Neural progenitor cell (in vitro differentiated cells): ENCODE data around the gene CHRNA4. TPM values are rescaled to one million over a fixed set of nuclear protein-coding genes. Genes with fewer than 3 reads are reported as not detected.
A peak's percentile ranks its signal among the peaks of the same experiment; 100 is the strongest.

Source experiments
- DNase-seq: peaks from one replicate; pipeline ENCODE4 v3.0.0-alpha.2; 2016; ENCODE audit warnings: low spot score
- H2AFZ ChIP-seq: fragments of 200-600 bp; sonication (generic); replicated peaks from 2 replicates; pipeline ENCODE4 v1.6.1; 2016; ENCODE audit warnings: antibody characterized with exemption
- H3F3A ChIP-seq: fragments of 200-600 bp; sonication (generic); 2 replicates; pipeline ENCODE4 v1.6.1; 2016; ENCODE audit warnings: antibody characterized with exemption, low read depth
- H3K27ac ChIP-seq: fragments of 200-600 bp; sonication (generic); 2 replicates; pipeline ENCODE4 v1.5.1; 2016; ENCODE audit warnings: mild to moderate bottlenecking
- H3K27me3 ChIP-seq: fragments of 200-600 bp; sonication (generic); 2 replicates; pipeline ENCODE4 v1.6.1; 2016; ENCODE audit warnings: mild to moderate bottlenecking, moderate library complexity
- H3K36me3 ChIP-seq: fragments of 200-600 bp; sonication (generic); 2 replicates; pipeline ENCODE4 v1.5.1; 2016
- H3K4me1 ChIP-seq: fragments of 200-600 bp; sonication (generic); 2 replicates; pipeline ENCODE4 v1.6.1; 2016; ENCODE audit warnings: mixed run types
- H3K4me2 ChIP-seq: fragments of 200-600 bp; sonication (generic); 2 replicates; pipeline ENCODE4 v1.6.1; 2016
- H3K4me3 ChIP-seq: fragments of 200-600 bp; sonication (generic); 2 replicates; pipeline ENCODE4 v1.5.1; 2016
- H3K79me2 ChIP-seq: fragments of 200-600 bp; sonication (generic); 2 replicates; pipeline ENCODE4 v1.6.1; 2016; ENCODE audit warnings: low read depth
- H3K9ac ChIP-seq: fragments of 200-600 bp; sonication (generic); 2 replicates; pipeline ENCODE4 v1.6.1; 2016
- H3K9me3 ChIP-seq: fragments of 200-600 bp; sonication (generic); 2 replicates; pipeline ENCODE4 v1.5.1; 2016; ENCODE audit warnings: low read depth
- H4K20me1 ChIP-seq: fragments of 200-600 bp; sonication (generic); 2 replicates; pipeline ENCODE4 v1.6.1; 2016; ENCODE audit warnings: low read depth
- H3K27ac Mint-ChIP-seq: 3 replicates; pipeline ENCODE4 v1.8.0; 2021; ENCODE audit warnings: mixed read lengths
- H3K27me3 Mint-ChIP-seq: 2 replicates; pipeline ENCODE4 v1.8.0; 2022; ENCODE audit warnings: low read depth, mild to moderate bottlenecking, inconsistent platforms, moderate library complexity, mixed read lengths; ENCODE audit not compliant: insufficient read depth
- H3K36me3 Mint-ChIP-seq: 3 replicates; pipeline ENCODE4 v1.8.0; 2021; ENCODE audit warnings: mixed read lengths
- H3K4me1 Mint-ChIP-seq: 3 replicates; pipeline ENCODE4 v1.8.0; 2021; ENCODE audit warnings: mixed read lengths
- H3K4me3 Mint-ChIP-seq: 3 replicates; pipeline ENCODE4 v1.8.0; 2021; ENCODE audit warnings: mild to moderate bottlenecking, moderate library complexity, mixed read lengths
- H3K9me3 Mint-ChIP-seq: 3 replicates; pipeline ENCODE4 v1.8.0; 2020; ENCODE audit warnings: mixed read lengths
- CTCF ChIP-seq: fragments of 200-600 bp; sonication (generic); IDR thresholded peaks from 2 replicates; pipeline ENCODE4 v1.5.1; 2017; ENCODE audit warnings: antibody characterized with exemption, mild to moderate bottlenecking
- EZH2 ChIP-seq: fragments of 200-600 bp; sonication (generic); IDR thresholded peaks from 2 replicates; pipeline ENCODE4 v1.6.1; 2017; ENCODE audit warnings: antibody characterized with exemption, mild to moderate bottlenecking, moderate library complexity
- EZH2phosphoT487 ChIP-seq: fragments of 200-600 bp; sonication (generic); IDR thresholded peaks from 2 replicates; pipeline ENCODE4 v1.6.1; 2017; ENCODE audit warnings: antibody characterized with exemption
- total RNA-seq: library from RNA; depleted of rRNA; stranded (reverse); fragments of >200 nt; gene quantifications from 2 replicates; pipeline ENCODE4 v1.2.3, GENCODE V29; 2015; ENCODE audit warnings: low replicate concordance

CHRNA4 gene
- total RNA-seq, 1 donor from 2014 or later: not detected

- peak overlapping the region; percentile 6 for H3K27ac Mint-ChIP-seq
Observed at GRCh38 chr20:63322933-63323273, 38.2 kb downstream of the CHRNA4 start.

GRCh38 chr20:63322146-63322932, 38.8 kb downstream of the CHRNA4 start:
- no peaks in the 10 kb centered on the region for H3K36me3 Mint-ChIP-seq
- Histone ChIP-seq H3K4me1 (no peaks in the 10 kb centered on the region), H3K9ac (no peak overlapping the region), H3K9me3 (no peaks in the 10 kb centered on the region), H2AFZ (no peak overlapping the region), H3K4me2 (no peak overlapping the region), H3K4me3 (no peak overlapping the region), H3K27ac (no peak overlapping the region), H3K36me3 (no peaks in the 10 kb centered on the region), H3K79me2 (no peaks in the 10 kb centered on the region), H4K20me1 (no peaks in the 10 kb centered on the region), H3K27me3 (peaks cover 14% of the 10 kb centered on the region), H3F3A (no peaks in the 10 kb centered on the region)
- no peaks in the 10 kb centered on the region for H3K9me3 Mint-ChIP-seq
- H3K27ac Mint-ChIP-seq: no peak overlapping the region
- no peak for TF ChIP-seq CTCF
- no peak for TF ChIP-seq EZH2phosphoT487
- no peak for TF ChIP-seq EZH2
- peaks cover 3% of the 10 kb centered on the region for H3K27me3 Mint-ChIP-seq
- H3K4me3 Mint-ChIP-seq: no peak overlapping the region
- no peak for DNase-seq
- peaks cover 19% of the 10 kb centered on the region for H3K4me1 Mint-ChIP-seq

More at GRCh38 chr20:63322933-63323273, 38.2 kb downstream of the CHRNA4 start:
- no peaks in the 10 kb centered on the region for H3K9me3 ChIP-seq
- H3K27ac ChIP-seq: no peak overlapping the region
- H3K36me3 Mint-ChIP-seq: no peaks in the 10 kb centered on the region
- H3K4me3 Mint-ChIP-seq: peak overlapping the region; percentile 2
- no peaks in the 10 kb centered on the region for H3F3A ChIP-seq
- peaks cover 19% of the 10 kb centered on the region for H3K4me1 Mint-ChIP-seq
- no peak overlapping the region for H3K4me2 ChIP-seq
- H3K27me3 ChIP-seq: peaks cover 14% of the 10 kb centered on the region
- H3K27me3 Mint-ChIP-seq: peaks cover 4% of the 10 kb centered on the region
- no peaks in the 10 kb centered on the region for H4K20me1 ChIP-seq
- no peak overlapping the region for H2AFZ ChIP-seq
- no peak for DNase-seq
- H3K9me3 Mint-ChIP-seq: no peaks in the 10 kb centered on the region
- no peaks in the 10 kb centered on the region for H3K4me1 ChIP-seq
- no peak for TF ChIP-seq CTCF
- no peak for TF ChIP-seq EZH2phosphoT487
- no peak for TF ChIP-seq EZH2
- H3K9ac ChIP-seq: no peak overlapping the region
- H3K36me3 ChIP-seq: no peaks in the 10 kb centered on the region
- no peaks in the 10 kb centered on the region for H3K79me2 ChIP-seq
- H3K4me3 ChIP-seq: no peak overlapping the region

GRCh38 chr20:63321148-63321831, 39.9 kb downstream of the CHRNA4 start:
- DNase-seq: no peak

More at GRCh38 chr20:63321148-63321831, 39.9 kb downstream of the CHRNA4 start:
- Mint-ChIP-seq H3K9me3 (no peaks in the 10 kb centered on the region), H3K27ac (peak overlapping the region; percentile 66), H3K27me3 (peaks cover 4% of the 10 kb centered on the region), H3K4me3 (no peak overlapping the region), H3K4me1 (peaks cover 22% of the 10 kb centered on the region), H3K36me3 (no peaks in the 10 kb centered on the region)
- H3K9ac ChIP-seq: no peak overlapping the region
- H3K36me3 ChIP-seq: no peaks in the 10 kb centered on the region
- no peaks in the 10 kb centered on the region for H3F3A ChIP-seq
- no peaks in the 10 kb centered on the region for H4K20me1 ChIP-seq
- H3K4me3 ChIP-seq: no peak overlapping the region
- no peak for TF ChIP-seq EZH2phosphoT487
- no peak for TF ChIP-seq CTCF
- TF ChIP-seq EZH2: no peak
- no peak overlapping the region for H3K27ac ChIP-seq
- no peaks in the 10 kb centered on the region for H3K9me3 ChIP-seq
- no peaks in the 10 kb centered on the region for H3K79me2 ChIP-seq
- H3K4me1 ChIP-seq: no peaks in the 10 kb centered on the region
- H3K27me3 ChIP-seq: peaks cover 14% of the 10 kb centered on the region
- H2AFZ ChIP-seq: no peak overlapping the region
- H3K4me2 ChIP-seq: no peak overlapping the region
